Activated naive CD8-positive, alpha-beta T cell (primary cell): Measurements from ENCODE around the gene NBEAL2.

Experiments used
- H3K27ac Mint-ChIP-seq: one replicate; pipeline ENCODE4 v1.8.0; 2021; ENCODE audit warnings: mixed read lengths
- H3K27me3 Mint-ChIP-seq: one replicate; pipeline ENCODE4 v1.8.0; 2021; ENCODE audit warnings: mixed read lengths
- H3K36me3 Mint-ChIP-seq: one replicate; pipeline ENCODE4 v1.8.0; 2021; ENCODE audit warnings: mixed read lengths
- H3K4me1 Mint-ChIP-seq: one replicate; pipeline ENCODE4 v1.8.0; 2021; ENCODE audit warnings: low read depth, mixed read lengths
- H3K4me3 Mint-ChIP-seq: one replicate; pipeline ENCODE4 v1.8.0; 2021; ENCODE audit warnings: mild to moderate bottlenecking, mixed read lengths
- H3K9me3 Mint-ChIP-seq: one replicate; pipeline ENCODE4 v1.8.0; 2021; ENCODE audit warnings: low read depth, mixed read lengths

Gene NBEAL2

GRCh38 chr3:46966811-46967210, 12.7 kb upstream of the NBEAL2 start:
- H3K4me3 Mint-ChIP-seq, result no peak overlapping the region
- peaks cover 86% of the 10 kb centered on the region for H3K4me1 Mint-ChIP-seq
- H3K36me3 Mint-ChIP-seq, result peaks cover 9% of the 10 kb centered on the region
- no peaks in the 10 kb centered on the region for H3K27me3 Mint-ChIP-seq
- no peaks in the 10 kb centered on the region for H3K9me3 Mint-ChIP-seq
- peak overlapping the region; percentile 5 for H3K27ac Mint-ChIP-seq

- Mint-ChIP-seq H3K27me3 (no peaks in the 10 kb centered on the region), H3K27ac (peak overlapping the region; percentile 50), H3K36me3 (peaks cover 7% of the 10 kb centered on the region), H3K4me3 (no peak overlapping the region), H3K4me1 (peaks cover 84% of the 10 kb centered on the region), H3K9me3 (no peaks in the 10 kb centered on the region)
These were observed 10.6 kb upstream of the NBEAL2 start for GRCh38 chr3:46968783-46969428.

DNA sequence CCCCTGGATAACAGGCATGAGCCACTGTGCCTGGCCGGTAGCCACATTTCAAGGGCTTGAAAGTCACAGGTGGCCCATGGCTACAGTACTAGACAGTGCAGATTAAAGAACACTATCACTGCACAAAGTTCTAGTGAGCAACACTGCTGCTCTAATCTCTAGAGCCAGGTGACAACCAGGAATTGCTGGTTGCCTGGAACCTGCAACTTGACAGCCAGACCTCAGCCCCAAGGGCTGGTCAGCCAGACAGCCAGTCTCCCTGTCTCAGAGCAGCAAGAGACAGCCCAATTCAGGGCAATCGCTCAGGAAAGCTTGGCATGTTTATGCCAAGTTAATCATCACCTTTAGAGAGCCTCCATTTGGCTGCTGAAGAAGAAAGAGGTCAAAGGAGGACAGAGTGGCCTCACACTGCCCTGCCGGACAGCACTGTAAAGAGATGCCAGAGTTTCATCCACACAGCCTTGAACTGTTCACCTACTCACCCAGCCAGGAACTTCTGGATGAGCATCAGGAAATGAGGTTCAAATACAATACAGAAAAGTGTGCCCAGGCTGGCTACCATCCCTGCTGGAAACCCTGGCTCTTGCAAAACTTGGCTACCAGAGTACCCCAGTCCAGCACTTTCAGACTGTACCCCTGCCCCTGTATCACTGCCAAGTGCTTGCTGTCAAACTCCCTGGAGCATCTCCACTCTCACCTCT, 8.9 kb upstream of the NBEAL2 start:
- peaks cover 88% of the 10 kb centered on the region for H3K4me1 Mint-ChIP-seq
- H3K9me3 Mint-ChIP-seq, result no peaks in the 10 kb centered on the region
- peak overlapping the region; percentile 7 for H3K27ac Mint-ChIP-seq
- no peaks in the 10 kb centered on the region for H3K27me3 Mint-ChIP-seq
- H3K36me3 Mint-ChIP-seq, result peaks cover 13% of the 10 kb centered on the region
- peak overlapping the region; percentile 67 for H3K4me3 Mint-ChIP-seq

- H3K27me3 Mint-ChIP-seq, result no peaks in the 10 kb centered on the region
- H3K36me3 Mint-ChIP-seq, result peaks cover 10% of the 10 kb centered on the region
- peaks cover 84% of the 10 kb centered on the region for H3K4me1 Mint-ChIP-seq
- H3K4me3 Mint-ChIP-seq, result peak overlapping the region; percentile 67
- no peaks in the 10 kb centered on the region for H3K9me3 Mint-ChIP-seq
- H3K27ac Mint-ChIP-seq, result peak overlapping the region; percentile 79
These were observed 8.3 kb upstream of the NBEAL2 start for GRCh38 chr3:46971151-46971550.

DNA sequence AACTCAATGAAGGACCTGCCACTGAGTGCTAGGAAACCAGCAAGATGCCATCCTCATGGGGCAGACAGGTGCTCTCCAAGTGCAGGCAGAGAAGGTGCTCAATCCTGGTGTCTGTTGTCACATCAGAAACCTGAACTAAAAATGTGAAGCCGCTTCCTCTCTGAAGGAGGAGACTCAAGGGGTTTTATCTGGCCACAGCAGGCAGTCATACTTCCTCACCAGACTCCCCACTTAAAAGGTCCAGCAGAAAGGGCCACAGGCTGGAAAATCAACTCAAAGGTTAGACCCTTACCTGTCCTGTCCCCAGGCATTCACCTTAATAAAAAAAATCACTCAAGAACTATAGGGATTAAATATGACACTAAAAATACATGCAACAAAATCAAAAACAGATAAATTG, 7.7 kb upstream of the NBEAL2 start:
- Mint-ChIP-seq H3K9me3 (no peaks in the 10 kb centered on the region), H3K36me3 (peaks cover 10% of the 10 kb centered on the region), H3K27ac (peak overlapping the region; percentile 79), H3K4me1 (peaks cover 80% of the 10 kb centered on the region), H3K27me3 (no peaks in the 10 kb centered on the region), H3K4me3 (peak overlapping the region; percentile 67)

- H3K4me1 Mint-ChIP-seq, result peaks cover 76% of the 10 kb centered on the region
- H3K9me3 Mint-ChIP-seq, result no peaks in the 10 kb centered on the region
- peaks cover 10% of the 10 kb centered on the region for H3K36me3 Mint-ChIP-seq
- H3K27ac Mint-ChIP-seq, result peak overlapping the region; percentile 79
- H3K27me3 Mint-ChIP-seq, result no peaks in the 10 kb centered on the region
- peak overlapping the region; percentile 76 for H3K4me3 Mint-ChIP-seq
These were observed 7.1 kb upstream of the NBEAL2 start for GRCh38 chr3:46972396-46972795.

DNA sequence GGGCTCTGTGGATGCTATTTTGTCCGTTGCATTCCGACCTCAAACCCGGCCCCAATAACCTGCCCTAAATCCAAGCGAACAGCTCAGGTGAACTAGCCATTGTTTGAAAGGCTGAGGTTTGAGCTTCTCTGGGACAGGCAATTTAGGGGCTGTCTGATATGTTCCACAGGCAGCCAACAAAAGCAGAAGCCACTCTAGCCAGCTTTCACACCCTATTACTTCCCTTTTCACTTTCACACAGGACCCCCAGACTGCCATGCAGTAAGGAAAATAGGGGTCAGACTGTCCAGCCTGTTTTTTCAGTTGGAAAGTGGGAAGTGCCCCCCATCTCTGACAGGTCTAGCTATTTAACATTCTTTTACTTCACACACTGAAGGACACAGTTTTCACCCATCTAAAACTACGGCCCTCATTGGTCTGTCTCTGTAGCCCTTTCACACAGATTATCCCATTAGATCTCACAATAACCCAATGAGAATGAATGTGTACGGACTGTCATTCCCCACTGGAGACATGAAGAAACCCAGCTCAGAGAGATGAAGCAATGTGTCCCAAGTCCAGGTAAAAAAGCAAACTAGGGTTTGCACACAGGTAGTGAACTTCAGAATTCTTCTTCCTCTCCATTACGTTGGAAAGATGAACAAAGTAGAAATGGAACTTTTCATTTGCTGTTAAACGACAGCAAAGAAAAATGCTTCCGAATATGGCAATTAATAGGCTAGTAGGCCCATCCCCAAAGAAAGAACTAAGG, 4.9 kb upstream of the NBEAL2 start:
- Mint-ChIP-seq H3K36me3 (peaks cover 10% of the 10 kb centered on the region), H3K9me3 (no peaks in the 10 kb centered on the region), H3K27me3 (no peaks in the 10 kb centered on the region), H3K4me1 (peaks cover 70% of the 10 kb centered on the region), H3K27ac (peak overlapping the region; percentile 76), H3K4me3 (peak overlapping the region; percentile 99)

DNA sequence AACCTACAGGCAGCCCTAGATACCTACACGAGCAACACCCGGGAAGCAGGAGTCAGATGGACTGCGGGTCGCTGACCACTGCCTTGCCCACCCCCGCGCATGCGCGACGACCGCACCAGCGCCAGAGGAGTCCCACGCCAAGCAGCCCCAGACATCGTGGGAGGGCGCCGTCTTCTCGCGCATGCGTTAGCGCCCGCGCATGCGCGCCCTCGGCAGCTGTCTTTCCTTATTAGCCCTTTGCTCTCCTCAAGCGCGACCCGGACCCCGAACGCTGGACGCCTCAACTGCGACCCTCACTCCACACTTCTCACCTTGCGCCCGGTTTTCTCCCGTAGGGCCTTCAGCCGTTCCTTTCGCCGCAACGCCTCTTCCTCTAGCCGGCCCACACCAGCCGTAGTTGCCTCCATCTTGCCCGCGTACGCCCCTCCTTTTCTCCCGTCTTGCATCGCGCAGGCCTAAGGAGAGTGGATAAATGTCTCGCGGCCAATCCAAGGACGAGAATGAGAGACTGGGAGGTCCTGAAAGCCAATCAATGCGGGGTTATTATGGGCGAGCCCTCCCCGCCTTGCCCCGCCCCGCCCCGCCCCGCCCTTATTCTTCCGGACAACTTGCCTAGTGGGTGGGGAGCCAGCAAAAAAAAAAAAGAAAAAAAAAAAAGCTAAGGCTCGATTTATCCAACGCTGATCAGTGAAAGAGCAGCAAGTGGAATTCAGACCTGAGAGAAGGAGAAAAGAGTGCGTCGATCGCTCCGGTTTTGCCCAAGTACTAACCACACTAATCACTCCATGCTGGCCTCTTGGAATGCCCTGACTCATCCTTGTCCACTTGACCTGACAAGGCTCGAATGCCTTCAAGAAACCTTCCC, 2.9 kb upstream of the NBEAL2 start, which contains the start of gene CCDC12:
CCDC12 (minus strand) TSS at position 420 of the 865 bp plus-strand sequence; CDS start at position 407, 13 bp downstream.
- H3K27ac Mint-ChIP-seq, result peak within 1 kb of the TSS; percentile 99
- H3K4me1 Mint-ChIP-seq, result peaks cover 60% of the 10 kb centered on the region
- H3K27me3 Mint-ChIP-seq, result no peaks in the 10 kb centered on the region
- no peaks in the 10 kb centered on the region for H3K9me3 Mint-ChIP-seq
- H3K36me3 Mint-ChIP-seq, result peaks cover 7% of the 10 kb centered on the region
- H3K4me3 Mint-ChIP-seq, result peak within 1 kb of the TSS; percentile 99

DNA sequence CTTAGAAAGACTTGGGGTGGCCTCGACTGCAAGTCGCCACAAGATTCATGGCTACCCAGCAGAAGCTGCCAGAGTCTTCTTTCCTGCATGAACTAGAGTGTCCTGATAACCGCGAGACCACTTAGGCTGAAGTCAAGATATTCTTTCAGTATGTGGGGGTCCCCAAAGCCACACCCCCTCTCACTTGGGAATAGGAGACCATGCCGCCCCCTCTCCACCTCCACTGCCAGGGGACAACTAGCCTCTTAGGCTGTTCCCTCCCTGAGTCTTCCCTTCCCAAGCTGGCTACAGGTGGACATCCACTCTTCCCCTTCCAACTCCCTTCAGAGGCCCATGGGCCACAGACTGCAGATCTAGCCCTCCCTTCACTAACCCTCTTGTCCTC, 1.7 kb upstream of the NBEAL2 start:
- Mint-ChIP-seq H3K27me3 (no peaks in the 10 kb centered on the region), H3K9me3 (no peaks in the 10 kb centered on the region), H3K4me3 (peak overlapping the region; percentile 99), H3K4me1 (peaks cover 55% of the 10 kb centered on the region), H3K36me3 (peaks cover 7% of the 10 kb centered on the region), H3K27ac (peak overlapping the region; percentile 78)

GRCh38 chr3:46978381-46978780, 1.1 kb upstream of the NBEAL2 start:
- Mint-ChIP-seq H3K27ac (peak overlapping the region; percentile 78), H3K4me3 (peak overlapping the region; percentile 99), H3K4me1 (peaks cover 53% of the 10 kb centered on the region), H3K9me3 (no peaks in the 10 kb centered on the region), H3K36me3 (peaks cover 7% of the 10 kb centered on the region), H3K27me3 (no peaks in the 10 kb centered on the region)

- Mint-ChIP-seq H3K36me3 (no peaks in the 10 kb centered on the region), H3K27me3 (no peaks in the 10 kb centered on the region), H3K9me3 (no peaks in the 10 kb centered on the region), H3K4me3 (peak overlapping the region; percentile 89), H3K27ac (peak overlapping the region; percentile 72), H3K4me1 (peaks cover 48% of the 10 kb centered on the region)
These were observed 562 bp downstream of the NBEAL2 start for GRCh38 chr3:46979958-46980497.

GRCh38 chr3:46981932-46982471, 2.5 kb downstream of the NBEAL2 start:
- Mint-ChIP-seq H3K36me3 (no peaks in the 10 kb centered on the region), H3K27ac (no peak overlapping the region), H3K4me3 (peak overlapping the region; percentile 61), H3K27me3 (no peaks in the 10 kb centered on the region), H3K4me1 (peaks cover 60% of the 10 kb centered on the region), H3K9me3 (no peaks in the 10 kb centered on the region)

- peak overlapping the region; percentile 42 for H3K27ac Mint-ChIP-seq
- no peaks in the 10 kb centered on the region for H3K27me3 Mint-ChIP-seq
- H3K4me1 Mint-ChIP-seq, result peaks cover 63% of the 10 kb centered on the region
- no peaks in the 10 kb centered on the region for H3K36me3 Mint-ChIP-seq
- no peaks in the 10 kb centered on the region for H3K9me3 Mint-ChIP-seq
- H3K4me3 Mint-ChIP-seq, result peak overlapping the region; percentile 4
These were observed 3.1 kb downstream of the NBEAL2 start for GRCh38 chr3:46982546-46982945.
